Suppressor macrophage treated with lipopolysaccharide for 4 hours (primary cell): ENCODE measurements around the gene CUBN.
A peak's percentile ranks its signal among the peaks of the same experiment; 100 is the strongest.

Experiments
- DNase-seq: peaks from one replicate; pipeline ENCODE4 v3.0.0-alpha.2; 2020

Gene CUBN

DNA sequence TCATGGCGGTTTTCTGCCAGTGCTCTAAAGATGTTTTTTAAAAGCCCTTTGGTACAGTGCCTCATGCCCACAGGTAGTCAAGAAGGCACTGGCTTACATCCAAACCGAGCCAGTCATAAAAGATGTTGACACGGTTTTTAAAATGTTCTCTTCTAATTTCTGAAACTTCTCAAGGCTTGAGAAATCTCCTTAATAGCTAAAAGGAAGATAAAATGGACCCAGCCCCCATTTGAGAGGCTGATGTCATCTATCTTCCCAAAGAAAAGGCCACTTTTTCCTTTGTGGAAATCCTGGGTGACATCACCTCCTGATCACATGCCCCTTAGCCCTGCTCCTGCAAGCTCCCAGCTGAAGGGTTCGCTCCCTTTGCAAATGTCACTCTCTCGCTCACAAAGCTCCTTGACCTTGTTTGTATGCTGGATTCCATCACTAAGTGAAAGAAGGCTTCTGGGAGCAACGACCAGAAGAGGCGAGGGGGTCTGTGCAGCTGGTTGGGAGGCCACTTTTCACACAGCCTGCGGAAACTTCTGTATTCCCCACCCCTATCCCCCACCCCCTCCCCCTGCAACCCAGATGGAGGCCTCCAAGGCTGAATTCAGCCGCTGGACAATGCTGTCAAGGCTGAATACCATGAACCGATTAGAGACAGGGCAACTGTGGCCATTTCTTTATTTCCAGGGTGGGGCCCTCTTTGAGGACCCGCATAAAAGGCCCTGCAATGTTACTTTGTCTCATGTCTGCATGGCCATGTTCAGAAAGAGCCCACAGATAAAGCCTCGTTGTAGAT, 122.8 kb downstream of the CUBN start:
- peak; percentile 42 for DNase-seq

DNA sequence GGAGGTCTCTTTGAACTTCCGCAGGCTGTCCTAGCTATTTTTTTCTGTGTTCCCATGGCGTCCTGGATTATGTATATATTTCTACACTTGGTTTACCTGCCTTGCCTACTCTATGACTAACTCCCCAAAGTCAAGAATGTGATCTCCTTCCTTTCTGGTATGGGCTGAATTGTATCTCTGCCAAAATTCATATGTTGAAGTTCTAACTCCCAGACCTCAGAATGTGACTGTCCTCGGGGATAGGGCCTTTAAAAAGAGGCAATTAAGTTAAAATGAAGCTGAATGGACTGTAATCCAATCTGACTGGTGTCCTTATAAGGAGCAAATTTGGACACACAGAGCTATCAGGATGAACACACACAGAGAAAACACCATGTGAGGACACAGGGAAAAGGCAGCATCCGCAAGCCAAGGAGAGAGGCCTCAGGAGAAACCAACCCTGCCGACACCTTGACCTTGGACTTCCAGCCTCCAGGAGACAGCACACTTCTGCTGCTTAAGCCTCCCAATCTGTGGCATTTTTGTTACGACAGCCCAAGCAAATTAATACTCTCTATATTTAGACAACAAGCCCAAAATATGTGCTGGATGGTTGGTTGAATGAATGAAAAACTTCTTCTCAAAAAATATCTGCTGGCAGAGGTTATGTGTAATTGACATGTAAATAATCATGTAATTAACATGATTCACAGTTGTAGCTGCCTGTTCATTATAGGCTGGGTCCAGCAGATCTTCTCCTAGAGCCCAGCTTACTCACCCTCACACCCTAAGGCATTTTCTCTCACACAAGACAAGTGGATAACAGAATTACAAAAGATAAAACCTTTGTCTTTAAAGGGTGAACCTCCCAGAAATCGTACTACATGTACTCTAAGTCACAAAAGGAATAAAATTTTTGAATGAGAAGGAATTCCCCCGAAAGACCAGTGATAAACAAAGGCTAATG, 123.7 kb downstream of the CUBN start:
- DNase-seq, result no peak

DNA sequence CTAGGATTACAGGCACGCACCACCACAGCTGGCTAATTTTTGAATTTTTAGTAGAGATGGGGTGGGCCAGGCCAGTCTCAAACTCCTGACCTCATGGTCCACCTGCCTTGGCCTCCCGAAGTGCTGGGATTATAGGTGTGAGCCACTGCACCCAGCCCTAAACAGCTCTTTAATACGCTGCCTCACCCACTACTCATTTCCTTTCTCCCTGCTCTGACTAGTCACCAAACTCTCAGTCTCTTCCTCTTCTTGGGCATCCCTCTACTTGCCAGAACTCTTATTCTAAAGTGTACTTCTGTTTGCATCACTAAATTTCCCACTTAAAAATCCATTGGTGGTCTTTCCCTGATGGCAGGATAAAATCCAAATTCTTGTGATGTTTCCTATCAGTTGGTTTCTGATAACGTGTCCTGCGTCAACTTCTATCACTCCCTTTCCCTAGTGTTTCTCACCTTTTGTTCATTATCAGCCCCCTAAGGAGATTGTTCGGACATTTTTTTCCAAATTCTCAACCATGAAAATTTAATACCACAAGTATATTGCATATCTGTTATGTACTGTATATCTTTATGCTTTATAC, 124.7 kb downstream of the CUBN start:
- no peak for DNase-seq

DNA sequence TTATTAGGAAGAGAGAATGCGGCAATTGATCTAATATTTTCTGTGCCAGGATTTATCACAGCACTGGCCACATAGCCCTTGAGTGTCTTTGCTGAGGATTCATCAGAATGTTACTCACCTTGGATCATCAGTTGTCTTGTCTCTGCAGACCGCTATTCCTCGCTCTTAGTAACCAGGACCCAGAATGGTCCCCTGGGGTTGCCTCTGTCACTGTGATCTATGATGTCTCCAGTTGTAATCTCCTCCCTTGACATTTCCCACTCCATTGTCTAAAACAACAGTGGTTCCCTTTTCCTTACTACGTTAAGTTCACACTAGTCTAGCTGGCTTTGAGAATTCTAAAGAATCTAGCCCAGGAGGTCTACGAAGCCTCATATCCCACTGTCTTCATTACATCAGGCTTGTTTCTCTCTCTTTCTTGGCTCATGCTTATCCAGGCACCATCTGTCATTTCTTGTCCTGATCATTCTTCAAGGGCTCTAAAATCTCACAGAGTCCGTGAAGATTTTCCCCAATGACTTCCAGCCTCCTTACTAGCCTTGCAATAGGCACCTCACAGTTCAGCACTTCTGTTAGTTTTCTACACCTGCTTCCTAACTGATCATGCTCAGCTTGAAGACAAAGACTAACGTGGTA, 125.8 kb downstream of the CUBN start:
- no peak for DNase-seq

DNA sequence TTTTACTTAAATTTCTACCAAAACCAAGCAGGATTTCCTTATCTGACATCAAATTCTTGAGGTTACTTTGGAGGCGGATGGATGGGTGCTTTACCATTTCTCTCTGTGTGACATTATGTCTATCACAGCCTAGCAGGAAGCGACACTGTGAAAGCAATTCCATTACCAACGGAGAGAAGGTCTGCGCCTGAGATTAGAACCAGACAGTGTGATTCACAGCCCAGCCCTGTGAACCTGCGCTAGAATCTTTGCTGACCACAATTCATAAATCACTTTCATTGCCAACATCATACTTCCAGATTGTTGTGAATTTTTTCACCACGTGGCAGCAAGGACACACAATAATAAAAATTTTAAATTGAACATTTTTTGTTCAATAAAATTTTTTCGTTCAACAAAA, 126.5 kb downstream of the CUBN start:
- DNase-seq, result no peak

DNA sequence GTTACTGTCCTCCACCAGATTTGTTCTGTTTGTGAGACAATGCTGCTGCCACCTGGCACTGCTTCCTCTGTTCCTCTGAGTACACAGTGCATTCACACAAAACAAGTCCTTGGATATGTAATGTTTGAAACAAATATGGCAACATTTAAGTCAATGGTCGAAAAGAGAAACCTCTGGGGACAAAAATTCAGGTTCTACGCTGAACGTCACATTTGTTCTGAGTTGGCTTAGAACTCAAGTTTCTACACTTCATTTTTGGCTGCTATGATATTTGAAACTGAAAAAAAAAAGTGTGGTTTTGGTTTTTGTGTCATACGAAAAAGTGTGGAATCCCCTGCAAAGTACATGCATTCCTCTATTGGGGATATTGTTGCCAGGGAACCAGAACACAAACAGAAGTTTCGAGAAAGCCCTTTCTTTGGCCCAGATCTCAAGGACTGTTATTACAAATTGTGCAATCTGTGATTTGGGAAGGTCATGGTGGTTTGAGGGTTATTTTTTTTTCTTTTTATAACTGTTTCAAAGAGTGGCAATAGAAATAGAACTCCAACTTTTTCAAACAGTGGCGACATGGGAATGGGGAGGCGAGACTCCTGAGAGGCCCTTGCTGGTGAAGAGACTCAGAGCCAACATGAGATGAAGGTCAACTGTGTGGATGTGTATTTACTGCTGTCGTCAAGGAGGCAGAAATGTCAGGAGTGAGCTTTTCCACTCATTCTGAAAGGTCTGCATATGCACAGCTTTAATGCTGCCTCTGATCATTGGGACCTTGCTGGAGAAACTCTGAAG, 127.5 kb downstream of the CUBN start:
- DNase-seq, result peak; percentile 84

DNA sequence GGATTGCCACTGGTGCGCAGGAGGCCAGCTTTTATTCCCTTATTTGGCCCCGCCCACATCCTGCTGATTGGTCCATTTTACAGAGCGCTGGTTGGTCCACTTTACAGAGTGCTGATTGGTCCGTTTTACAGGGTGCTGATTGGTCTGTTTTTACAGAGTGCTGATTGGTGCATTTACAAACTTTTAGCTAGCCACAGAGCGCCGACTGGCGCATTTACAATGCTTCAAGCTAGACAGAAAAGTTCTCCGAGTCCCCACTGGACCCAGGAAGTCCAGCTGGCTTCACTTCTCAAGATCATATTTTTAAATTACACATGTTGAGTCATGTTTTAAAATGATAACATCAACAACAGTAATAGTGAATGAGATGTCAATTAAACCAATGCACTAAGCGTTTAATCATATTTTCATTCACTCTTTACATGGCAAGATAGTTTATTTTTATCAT, 128.3 kb downstream of the CUBN start:
- DNase-seq, result no peak

DNA sequence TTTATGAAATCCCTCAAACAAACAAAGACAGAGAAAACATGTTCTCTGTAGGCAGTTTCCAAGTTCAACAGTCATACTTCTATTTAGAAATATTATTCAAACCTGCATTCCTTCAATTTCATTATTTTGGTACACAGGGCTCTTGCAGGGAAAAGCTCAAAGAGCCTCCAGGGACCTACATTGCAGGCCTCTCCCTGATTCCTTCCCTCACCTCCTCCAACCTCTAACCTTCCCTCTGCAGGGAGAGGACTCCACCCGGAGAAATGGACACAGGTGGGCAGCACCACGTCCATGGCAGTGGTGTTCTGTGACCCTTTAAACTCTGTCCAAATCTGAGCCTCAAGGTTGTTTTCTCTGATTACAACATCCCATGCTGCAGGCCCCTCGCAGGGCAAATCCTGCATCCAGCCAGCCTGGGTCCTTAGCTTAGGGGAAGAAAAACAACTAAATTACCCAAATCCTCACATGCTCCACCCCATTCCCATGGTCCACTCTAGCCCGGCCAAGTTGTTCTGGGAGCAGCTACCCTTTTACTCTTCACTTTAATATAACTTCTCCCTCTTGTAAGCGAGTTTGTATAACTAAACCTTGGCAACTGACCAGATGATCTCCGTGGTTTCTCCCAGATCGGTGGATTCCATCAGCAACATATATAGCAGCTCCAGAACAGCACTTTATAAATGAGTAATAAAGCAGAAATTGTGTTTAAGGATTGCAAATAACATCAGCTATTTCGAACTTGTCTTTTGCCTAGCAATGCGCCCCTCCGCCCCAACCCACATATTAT, 129.8 kb downstream of the CUBN start:
- no peak for DNase-seq

DNA sequence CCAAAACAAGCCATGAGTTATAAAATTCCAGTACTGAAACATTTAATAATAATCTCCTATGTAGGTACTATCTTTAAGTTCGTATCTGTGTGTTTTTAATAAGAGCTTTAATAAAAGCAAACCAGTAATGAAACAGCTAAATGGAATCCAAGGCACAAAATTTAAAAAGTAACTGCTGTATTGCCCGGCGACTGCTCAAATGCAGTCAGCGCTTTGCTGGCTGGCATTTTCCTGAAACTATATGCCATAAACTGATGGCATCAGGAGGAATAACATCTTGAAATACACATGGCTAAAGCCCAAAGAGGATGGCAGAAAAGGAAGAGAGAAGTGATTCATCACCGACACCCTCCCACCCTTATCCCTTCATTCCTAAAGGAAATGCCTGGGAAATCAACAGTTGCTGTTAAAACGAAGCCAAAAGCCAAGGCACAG, 133.1 kb downstream of the CUBN start:
- no peak for DNase-seq

DNA sequence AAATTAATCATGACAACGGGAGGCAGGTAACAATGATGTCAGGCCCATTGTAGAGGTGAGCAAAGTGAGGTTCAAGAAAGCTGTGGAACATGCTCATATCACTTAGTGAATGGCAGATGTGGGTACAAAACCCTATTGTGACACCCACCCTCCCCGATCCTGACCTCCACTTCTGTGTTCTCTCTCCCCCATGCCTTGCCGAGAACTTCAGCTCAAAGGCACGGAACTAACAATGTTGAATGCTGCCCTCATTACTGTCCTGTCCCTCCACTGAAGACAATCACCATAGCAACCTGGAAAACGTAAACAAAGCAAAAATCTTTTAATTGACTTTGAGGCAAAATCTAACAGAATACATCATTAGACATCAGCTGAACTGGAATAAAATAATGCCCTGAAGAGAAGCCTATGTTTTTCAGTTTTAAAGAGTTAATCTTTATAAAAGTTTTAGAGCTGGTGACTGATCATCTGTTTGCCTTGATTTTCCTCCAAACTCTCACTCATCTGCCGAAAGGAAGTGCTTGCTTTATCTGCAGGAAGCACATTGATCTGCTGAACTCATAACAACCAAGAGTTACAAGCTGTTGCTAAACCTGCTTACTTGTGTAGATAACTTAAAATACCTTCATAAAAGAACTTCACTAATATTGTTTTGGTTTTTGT, 133.6 kb downstream of the CUBN start:
- DNase-seq, result no peak

DNA sequence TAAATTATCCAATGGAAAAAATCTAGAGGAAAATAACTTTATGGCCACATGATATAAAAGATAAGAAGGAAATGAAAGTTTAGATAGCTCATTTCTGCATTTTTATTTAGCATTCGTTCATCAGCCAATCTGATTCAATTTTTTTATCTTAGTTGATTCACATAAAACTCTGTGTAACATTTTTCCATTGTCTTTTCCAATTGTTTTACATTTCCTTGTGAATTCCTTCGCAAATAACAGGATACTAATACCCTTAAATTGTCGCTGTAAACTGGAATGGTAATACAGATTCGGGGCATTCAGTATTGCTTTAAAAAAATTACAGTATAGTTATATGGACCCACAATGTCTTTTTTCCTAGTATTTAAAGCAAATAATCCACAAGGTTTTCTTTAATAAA, 136.4 kb downstream of the CUBN start:
- DNase-seq, result no peak

DNA sequence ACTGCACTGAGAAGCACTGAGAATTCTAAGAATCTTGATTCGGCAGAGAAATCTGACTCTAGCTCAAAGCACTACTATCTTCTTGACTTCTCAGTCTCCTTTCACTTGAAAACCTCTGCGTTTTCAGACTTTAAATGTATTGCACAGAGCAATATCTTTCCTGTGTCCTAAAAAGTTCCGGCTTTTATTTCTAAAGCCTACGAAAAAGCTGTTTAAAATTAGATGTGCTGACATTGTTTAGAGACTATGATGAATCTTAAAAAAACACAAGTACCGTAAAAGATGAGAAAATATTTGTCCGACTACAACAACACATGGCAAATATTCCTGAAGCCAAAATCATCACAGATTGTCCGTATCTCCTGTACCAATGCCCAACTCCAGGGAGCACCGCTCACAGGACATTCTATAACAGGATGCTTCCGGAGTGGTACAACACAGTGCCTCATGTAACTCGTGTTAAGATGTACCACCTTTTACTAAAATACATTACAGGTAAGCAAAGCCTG, 136.9 kb downstream of the CUBN start:
- no peak for DNase-seq

DNA sequence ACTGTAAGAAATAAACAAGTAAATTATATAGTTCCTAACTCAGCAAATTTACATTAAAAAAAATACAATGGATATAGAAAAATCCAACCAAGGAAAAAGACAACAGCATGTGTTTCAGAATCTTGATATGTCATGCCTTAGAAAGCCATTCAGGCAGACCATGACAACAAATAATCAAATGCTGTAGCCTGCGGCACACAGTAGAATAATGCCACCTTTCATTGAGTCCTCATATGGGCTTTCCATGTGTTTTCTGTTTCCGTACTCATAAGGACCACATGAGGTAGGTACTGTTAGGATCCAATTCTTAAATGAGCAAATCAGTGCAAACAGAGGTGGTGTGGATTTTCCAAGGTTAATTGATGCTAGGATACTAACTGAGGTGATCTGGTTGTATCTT, 138.6 kb downstream of the CUBN start:
- no peak for DNase-seq

DNA sequence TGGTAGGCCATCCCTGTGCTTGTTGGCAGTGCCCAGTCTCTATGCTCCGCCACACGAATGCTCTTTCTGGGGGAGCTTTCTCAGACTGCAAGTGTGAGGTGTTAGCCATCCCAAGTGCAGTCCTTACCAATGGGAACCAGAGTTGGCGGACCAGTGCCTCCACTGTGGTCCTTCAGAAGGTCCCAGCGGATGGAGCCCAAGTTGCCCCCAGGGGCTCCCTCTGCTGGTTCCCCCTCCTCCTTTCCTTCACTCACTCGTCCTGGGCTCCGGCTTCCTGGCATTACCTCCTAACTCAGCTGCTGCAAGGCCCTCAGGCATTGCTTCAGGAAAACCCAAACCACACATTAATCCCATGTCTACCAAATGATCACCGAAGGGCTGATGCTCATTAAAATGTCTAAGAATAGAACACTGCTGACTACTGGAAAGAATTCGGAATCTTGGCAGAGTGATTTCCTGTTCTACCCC, 139.8 kb downstream of the CUBN start:
- no peak for DNase-seq

DNA sequence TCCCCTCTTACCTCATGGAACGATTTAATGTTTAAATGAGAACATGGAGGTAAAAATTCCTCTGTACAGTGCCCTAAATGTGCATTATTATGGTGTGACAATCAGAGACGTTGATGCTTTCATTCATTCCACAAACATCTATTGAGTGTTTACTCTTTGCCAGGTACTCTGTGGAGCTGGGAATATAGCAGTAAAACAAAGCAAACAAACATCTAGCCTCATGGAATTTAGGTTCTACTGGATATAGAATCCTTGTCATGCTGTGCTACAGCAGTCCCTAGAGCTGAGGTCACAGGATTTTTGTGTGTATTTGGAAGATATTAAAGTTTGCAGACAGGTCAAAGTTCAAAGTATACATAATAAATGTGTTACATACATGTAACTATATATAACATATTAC, 140.7 kb downstream of the CUBN start:
- DNase-seq, result no peak

DNA sequence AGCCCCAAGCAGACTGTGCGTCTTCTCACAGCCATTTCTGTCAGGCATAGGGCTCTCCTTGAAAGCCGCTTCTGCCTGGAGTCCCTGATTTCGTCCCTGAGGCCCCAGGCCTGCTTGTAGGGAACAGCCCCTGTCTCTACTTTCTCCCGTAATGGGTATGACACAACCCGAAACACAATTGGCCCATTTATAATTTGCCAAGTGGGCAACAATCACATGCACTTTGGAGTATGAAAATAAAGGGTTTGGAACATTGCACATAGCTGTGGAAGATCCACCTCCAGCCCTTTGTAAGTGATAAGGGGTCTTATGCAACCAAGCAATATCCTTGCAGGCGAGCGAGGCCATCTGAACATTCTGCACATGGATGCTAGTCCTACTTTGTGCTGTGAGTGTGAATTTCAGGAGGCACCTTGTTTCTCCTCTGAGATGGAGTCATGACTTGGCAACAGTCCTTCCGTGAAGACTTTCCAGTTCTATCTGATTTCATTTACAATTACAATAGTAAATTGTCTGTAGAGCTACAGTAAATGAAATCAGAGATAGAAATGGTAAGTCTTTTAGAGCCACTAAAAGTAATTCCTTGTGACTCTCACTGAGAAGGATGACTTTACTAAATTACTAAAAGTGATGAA, 141.5 kb downstream of the CUBN start:
- DNase-seq, result no peak

DNA sequence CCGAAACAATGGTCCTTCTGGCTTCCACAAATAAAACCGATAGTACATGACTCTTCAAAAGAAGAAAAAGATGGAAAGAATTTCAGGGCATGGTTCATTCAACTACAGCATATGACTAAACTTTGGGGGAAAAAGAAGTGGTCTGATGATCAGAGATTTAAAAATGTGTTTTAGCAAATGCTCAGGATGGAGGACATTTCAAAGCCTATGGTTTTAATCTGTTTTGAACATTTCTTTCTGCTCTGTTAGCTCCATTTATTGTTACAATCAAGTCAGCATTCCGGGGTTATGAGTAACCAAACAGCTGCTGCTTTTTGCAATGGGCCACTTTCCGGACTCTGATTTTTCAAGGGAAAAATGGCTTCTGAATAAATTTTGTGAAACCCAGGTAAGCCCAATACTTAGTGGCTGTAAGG, 142.4 kb downstream of the CUBN start:
- no peak for DNase-seq

DNA sequence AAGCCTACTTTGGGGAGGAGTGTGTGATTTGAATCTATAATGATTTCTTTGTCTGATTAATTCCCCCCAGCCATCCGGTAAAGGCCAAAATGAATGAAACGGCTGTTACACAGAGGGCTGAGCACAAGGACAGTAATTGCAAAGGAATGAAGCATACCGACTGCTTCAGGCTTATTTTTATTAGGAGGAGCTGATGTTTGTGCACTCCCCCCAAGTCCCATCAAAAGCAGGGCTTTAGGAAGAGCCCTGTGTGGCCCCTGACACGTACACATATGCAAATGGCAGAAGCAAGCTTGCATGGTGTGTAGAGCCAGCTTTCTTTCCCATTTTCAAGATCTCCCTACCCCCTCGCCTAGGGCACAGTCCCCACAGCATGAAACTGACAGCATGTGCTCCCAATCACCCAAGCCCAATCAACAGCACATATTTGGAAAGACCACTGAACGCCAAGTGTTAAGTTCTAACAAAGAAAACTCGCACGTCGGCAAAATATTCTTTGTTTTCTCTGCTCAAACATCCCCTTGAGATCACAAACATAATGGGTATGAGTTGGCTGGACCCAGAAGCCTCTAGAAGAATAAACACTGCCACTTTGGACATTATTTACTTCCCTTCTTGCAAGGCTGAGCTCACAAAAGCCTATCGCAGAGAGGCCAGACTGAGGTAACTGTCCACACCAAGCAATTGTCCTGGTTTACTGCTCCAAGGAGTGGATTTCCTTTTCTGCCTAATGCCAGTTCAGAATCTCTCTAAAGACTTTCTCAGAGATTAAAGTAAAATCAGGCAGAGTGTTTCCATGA, 143.0 kb downstream of the CUBN start:
- DNase-seq, result no peak

DNA sequence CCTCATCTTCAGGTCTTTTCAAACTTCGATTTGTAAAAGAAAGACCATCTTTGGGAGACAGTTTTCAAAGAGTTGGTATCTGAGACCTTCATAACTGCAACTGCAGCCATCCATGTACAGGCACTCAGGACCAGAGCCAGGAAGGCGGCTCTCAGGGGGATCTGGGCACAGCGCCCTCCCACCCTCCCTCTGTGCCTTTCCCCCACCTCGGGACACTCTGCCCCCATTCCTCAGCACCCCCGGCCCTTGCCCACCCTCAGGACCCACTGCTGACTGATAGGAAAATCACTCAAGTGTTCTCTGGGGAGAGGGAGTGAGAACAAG, 143.6 kb downstream of the CUBN start:
- no peak for DNase-seq
